ENCODE measurements around the gene HK3.
"Not testable (repeated sequence)": the region's sequence is repeated elsewhere in the genome, so short reads cannot be mapped to it uniquely, and the experiment has no call there.

The HK3 gene

GRCh38 chr5:176883700-176884570 is 15.2 kb downstream of the HK3 start:
- no peak for DNase-seq (ENCODE audit: low spot score)

GRCh38 chr5:176882567-176882903 is 16.6 kb downstream of the HK3 start:
- no peak for DNase-seq (ENCODE audit: low spot score)

GRCh38 chr5:176881816-176882566 is 17.2 kb downstream of the HK3 start:
- DNase-seq (ENCODE audit: low spot score) = no peak

- DNase-seq (ENCODE audit: low spot score) = no peak
These were observed 18.0 kb downstream of the HK3 start for GRCh38 chr5:176881021-176881749.

GRCh38 chr5:176880366-176881020 is 18.7 kb downstream of the HK3 start:
- no peak for DNase-seq (ENCODE audit: low spot score)

GRCh38 chr5:176879663-176880361 is 19.3 kb downstream of the HK3 start:
- DNase-seq (ENCODE audit: low spot score) = no peak

- DNase-seq (ENCODE audit: low spot score) = no peak
These were observed 20.1 kb downstream of the HK3 start for GRCh38 chr5:176878906-176879662.

- no peak for DNase-seq (ENCODE audit: low spot score)
These were observed 20.7 kb downstream of the HK3 start for GRCh38 chr5:176878463-176878862.

GRCh38 chr5:176877793-176878331 is 21.3 kb downstream of the HK3 start:
- no peak for DNase-seq (ENCODE audit: low spot score)

GRCh38 chr5:176876506-176877431 is 22.4 kb downstream of the HK3 start:
- no peak for DNase-seq (ENCODE audit: low spot score)

GRCh38 chr5:176875783-176876505 is 23.2 kb downstream of the HK3 start:
- DNase-seq (ENCODE audit: low spot score) = no peak

GRCh38 chr5:176875014-176875550 is 24.1 kb downstream of the HK3 start:
- no peak for DNase-seq (ENCODE audit: low spot score)

GRCh38 chr5:176874198-176874780 is 24.9 kb downstream of the HK3 start:
- DNase-seq (ENCODE audit: low spot score) = no peak

- no peak for DNase-seq (ENCODE audit: low spot score)
These were observed 25.5 kb downstream of the HK3 start for GRCh38 chr5:176873541-176874172.

GRCh38 chr5:176873011-176873410 is 26.1 kb downstream of the HK3 start:
- not testable (repeated sequence) for DNase-seq (ENCODE audit: low spot score)

- not testable (repeated sequence) for DNase-seq (ENCODE audit: low spot score)
These were observed 26.6 kb downstream of the HK3 start for GRCh38 chr5:176872586-176872985.

GRCh38 chr5:176870644-176871043 is 28.5 kb downstream of the HK3 start:
- DNase-seq (ENCODE audit: low spot score) = not testable (repeated sequence)
